Stimulated activated CD8-positive, alpha-beta memory T cell treated with anti-CD3 and anti-CD28 coated beads, Interleukin-12 subunit alpha, Interleukin-12 subunit beta, amount 100 ng/mL, for 24 hours (primary cell): ENCODE data around the gene DCUN1D1.

ENCODE experiments used
- DNase-seq: peaks from one replicate; pipeline ENCODE4 v3.0.0-alpha.2; 2020; ENCODE audit errors: extremely low read depth

Gene DCUN1D1

GRCh38 chr3:182892226-182892625 is 88.1 kb downstream of the DCUN1D1 start:
- no peak for DNase-seq

- no peak for DNase-seq
These were observed 89.0 kb downstream of the DCUN1D1 start for GRCh38 chr3:182891364-182891763.

GRCh38 chr3:182889948-182890629 is 90.2 kb downstream of the DCUN1D1 start:
- DNase-seq: no peak
